AG04449 (cell line): ENCODE results near the gene DIABLO.
A peak's percentile ranks its signal among the peaks of the same experiment; 100 is the strongest.
"Not testable (repeated sequence)": the region's sequence is repeated elsewhere in the genome, so short reads cannot be mapped to it uniquely, and the experiment has no call there.

Experiments
- CTCF ChIA-PET: fragments of 350-600 bp; formaldehyde crosslinking; extraction: SDS; loops from one replicate; lab custom pipeline; 2021; ENCODE audit warnings: antibody characterized with exemption; lab: Yijun Ruan, JAX
- POLR2A ChIA-PET: fragments of 400-600, 350-600 bp; formaldehyde crosslinking; extraction: SDS; loops from one replicate; lab custom pipeline; 2020; ENCODE audit warnings: antibody characterized with exemption, inconsistent platforms; lab: Yijun Ruan, JAX
- DNase-seq: peaks from one replicate; pipeline ENCODE4 v3.0.0-alpha.2; 2010; ENCODE audit warnings: low read depth, low spot score
- H3K4me3 ChIP-seq: 2 replicates; pipeline ENCODE4 v1.5.1; 2011; ENCODE audit warnings: low read depth, mild to moderate bottlenecking, control low read depth, low read length
- CTCF ChIP-seq: IDR thresholded peaks from one replicate; pipeline ENCODE4 v1.5.1; 2011; ENCODE audit warnings: mild to moderate bottlenecking, moderate library complexity, low read length, control low read depth, inconsistent platforms; ENCODE audit not compliant: insufficient read depth; ENCODE audit errors: missing control alignments

The DIABLO gene

GRCh38 chr12:122225683-122226365 is at the start of gene DIABLO:
DIABLO (minus strand) TSS chr12:122226052; CDS start chr12:122226014, 38 bp downstream.
- ChIA-PET CTCF (interaction anchor here (0.8 to 1.1 kb wide), 3 partner anchors 9 to 171 kb away, joined by 3 read pairs; no protein-coding TSS in a partner anchor), POLR2A (interaction anchor here (0.8 to 1.4 kb wide), 4 partner anchors 9 to 178 kb away, joined by 3 to 4 read pairs (median 3); no protein-coding TSS in a partner anchor)
- TF ChIP-seq CTCF = no peak
- H3K4me3 ChIP-seq = peak within 1 kb of the TSS; percentile 95
- peak; percentile 90 for DNase-seq

- no peak for TF ChIP-seq CTCF
- POLR2A ChIA-PET = no interaction called here
- no peak for DNase-seq
- CTCF ChIA-PET = interaction anchor here (1.0 kb wide), 1 partner anchor 81 kb away, joined by 3 read pairs; no protein-coding TSS in a partner anchor
- no peak overlapping the region for H3K4me3 ChIP-seq
Observed at GRCh38 chr12:122275459-122275858, 49.6 kb upstream of the DIABLO start.

DNA sequence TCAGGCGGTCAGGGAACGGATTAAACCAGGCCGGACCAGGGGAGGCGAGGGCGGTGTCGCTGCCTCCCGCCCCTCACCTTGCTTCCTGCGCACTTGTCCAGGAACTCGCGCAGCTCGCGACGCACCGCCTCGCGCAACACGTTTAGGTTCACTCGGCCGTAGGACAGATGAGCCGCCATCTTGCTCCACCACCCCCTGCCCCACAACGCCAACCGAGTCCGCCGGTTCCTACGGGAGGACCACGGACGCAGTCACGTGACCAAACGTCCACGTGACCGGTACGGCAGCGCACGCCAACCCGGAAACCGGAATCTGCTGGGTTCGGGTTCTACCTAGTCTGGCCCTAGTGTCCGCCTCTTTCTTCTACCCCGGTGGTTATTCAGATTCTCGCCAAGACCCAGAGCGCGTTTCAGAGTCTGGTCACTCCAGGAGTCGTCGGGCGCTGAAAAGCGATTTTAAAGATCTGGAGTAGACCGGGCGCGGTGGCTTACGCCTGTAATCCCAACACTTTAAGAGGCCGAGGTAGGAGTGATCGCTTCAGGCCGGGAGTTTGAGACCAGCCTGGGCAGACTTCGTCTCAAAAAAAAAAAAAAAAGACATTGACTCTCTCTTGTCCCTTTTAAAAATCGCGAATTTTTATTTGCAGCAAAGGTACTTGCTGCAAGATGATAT is 40.5 kb upstream of the DIABLO start, which contains the start of gene VPS33A:
Gene VPS33A, minus strand, starts transcription at position 265 of the 672 bp plus-strand sequence. Its CDS starts 86 bp downstream, at position 179.
- no peak for TF ChIP-seq CTCF
- ChIA-PET CTCF (interaction anchor here (0.9 kb wide), 1 partner anchor 51 kb away, joined by 3 read pairs; no protein-coding TSS in a partner anchor), POLR2A (interaction anchor here (0.9 kb wide), 1 partner anchor 16 kb away, joined by 4 read pairs; no protein-coding TSS in a partner anchor)
- peak; percentile 92 for DNase-seq
- peak within 1 kb of the TSS; percentile 99 for H3K4me3 ChIP-seq

- no peak for TF ChIP-seq CTCF
- peak overlapping the region; percentile 99 for H3K4me3 ChIP-seq
- POLR2A ChIA-PET = no interaction called here
- CTCF ChIA-PET = no interaction called here
- no peak for DNase-seq
Observed at GRCh38 chr12:122265886-122266229, 40.0 kb upstream of the DIABLO start.

DNA sequence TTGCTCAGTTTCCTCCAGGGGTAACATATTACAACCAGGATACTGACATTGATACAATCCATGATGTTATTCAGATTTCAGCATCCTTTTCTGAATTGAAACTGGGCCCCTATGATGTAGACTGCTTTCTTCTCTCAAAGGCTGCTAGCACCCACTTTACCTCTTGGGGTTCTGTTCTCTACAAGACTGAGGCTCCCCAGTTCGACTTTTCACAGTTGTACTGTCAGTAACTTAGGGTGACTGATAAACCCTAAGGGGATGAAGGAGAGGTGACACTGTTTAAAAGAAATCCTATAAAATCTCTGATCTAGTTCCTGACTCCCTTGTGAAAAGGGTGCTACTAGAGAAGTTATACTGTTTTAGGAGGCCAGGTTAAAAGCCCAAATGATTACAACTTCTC is 39.6 kb upstream of the DIABLO start:
- TF ChIP-seq CTCF = no peak
- CTCF ChIA-PET = no interaction called here
- POLR2A ChIA-PET = no interaction called here
- no peak for DNase-seq
- peak overlapping the region; percentile 99 for H3K4me3 ChIP-seq

DNA sequence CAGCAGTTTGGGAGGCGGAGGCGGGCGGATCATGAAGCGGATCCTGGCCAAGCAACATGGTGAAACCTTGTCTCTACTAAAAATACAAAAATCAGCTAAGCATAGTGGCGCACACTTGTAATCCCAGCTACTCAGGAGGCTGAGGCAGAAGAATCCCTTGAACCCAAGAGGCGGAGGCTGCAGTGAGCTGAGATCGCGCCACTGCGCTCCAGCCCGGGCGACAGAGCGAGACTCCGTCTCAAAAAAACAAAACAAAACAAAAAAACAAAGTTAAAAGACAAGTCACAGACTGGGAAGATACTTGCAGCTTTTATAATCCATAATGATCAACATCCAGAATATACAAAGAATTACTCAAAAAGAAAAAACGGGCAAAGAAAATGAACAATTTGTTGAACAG is 34.9 kb upstream of the DIABLO start:
- H3K4me3 ChIP-seq, DNase-seq, POLR2A ChIA-PET, CTCF ChIA-PET: not testable (repeated sequence)

DNA sequence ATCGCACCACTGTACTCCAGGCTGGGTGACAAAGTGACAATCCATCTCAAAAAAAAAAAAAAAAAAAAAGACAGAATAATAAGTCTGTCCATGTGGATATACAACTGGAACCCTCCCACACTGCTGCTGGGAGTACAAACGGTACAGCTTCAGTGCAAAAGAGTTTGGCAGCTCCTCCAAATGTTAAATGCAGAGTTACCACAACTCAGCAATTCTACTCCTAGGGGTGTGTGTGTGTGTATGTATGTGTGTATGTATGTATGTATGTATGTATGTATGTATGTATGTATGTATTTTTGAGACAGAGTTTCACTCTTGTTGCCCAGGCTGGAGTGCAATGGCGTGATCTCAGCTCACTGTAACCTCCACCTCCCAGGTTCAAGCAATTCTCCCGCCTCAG is 33.1 kb upstream of the DIABLO start:
- H3K4me3 ChIP-seq, CTCF ChIA-PET, DNase-seq: not testable (repeated sequence)
- POLR2A ChIA-PET = interaction anchor here (0.7 kb wide), 1 partner anchor 363 kb away, joined by 4 read pairs; no protein-coding TSS in a partner anchor

- CTCF ChIA-PET, H3K4me3 ChIP-seq, POLR2A ChIA-PET, DNase-seq: not testable (repeated sequence)
Observed at GRCh38 chr12:122258462-122258861, 32.6 kb upstream of the DIABLO start.
